ENCODE results near the gene TBC1D2. TPM values are rescaled to one million over a fixed set of nuclear protein-coding genes. Genes with fewer than 3 reads are reported as not detected.

The TBC1D2 gene
- total and polyA plus RNA-seq, 2 donors (not counting 3 experiments of a cell fraction or from before 2014, with no cell fraction given) = 3.4 to 4.5 TPM

DNA sequence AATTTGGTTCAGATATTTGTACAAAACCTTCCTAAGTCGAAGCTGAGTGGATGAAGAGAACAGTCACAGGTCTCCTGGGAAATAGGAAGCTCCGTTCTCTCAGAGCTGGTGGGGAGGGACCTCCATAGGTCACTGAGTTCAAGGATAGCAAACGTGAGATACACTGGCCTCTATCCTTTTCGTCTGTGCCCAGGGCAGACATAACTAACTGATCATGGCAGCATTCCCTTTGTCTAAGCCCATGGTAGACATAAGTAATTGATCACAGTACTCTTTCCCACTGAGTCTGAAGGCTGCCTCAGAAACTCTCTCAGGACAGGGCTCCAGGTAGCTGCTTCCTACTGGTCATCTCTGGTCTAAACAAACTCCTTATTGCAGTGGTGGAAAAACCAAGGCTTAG lies 50.8 kb downstream of the TBC1D2 start:
- CTCF ChIA-PET = interaction anchor here (1.4 to 5.9 kb wide), 8 partner anchors 11 to 571 kb away, joined by 3 to 90 read pairs (median 10); partner anchors contain the start of genes TBC1D2 and TRIM14
- H3K36me3 ChIP-seq (ENCODE audit: control insufficient read depth in 2 of 2, extremely low read depth in 1 of 2, insufficient read depth in 2 of 2, low read length in 2 of 2) = no peaks in the 10 kb centered on the region
- H3K4me1 ChIP-seq (ENCODE audit: control insufficient read depth, extremely low read depth, insufficient read depth, low read length) = no peaks in the 10 kb centered on the region
- no peak overlapping the region for H3K4me3 ChIP-seq (replicated peaks in 1 of 3; ENCODE audit: insufficient read depth in 1 of 3, low read depth in 1 of 3, low read length in 3 of 3)
- H3K27me3 ChIP-seq (ENCODE audit: control insufficient read depth in 2 of 2, insufficient read depth in 2 of 2, low read length in 2 of 2) = no peaks in the 10 kb centered on the region
- no peak for FAIRE-seq
- no TSS peak for BruUV-seq (replicated peaks)
- TF ChIP-seq EZH2 (IDR thresholded peaks at IDR 0.05; ENCODE audit: borderline replicate concordance, low read depth, low read length, severe bottlenecking) (no peak), FOS (IDR thresholded peaks at IDR 0.05; ENCODE audit: borderline replicate concordance, insufficient read depth, low read length) (no peak), GATA2 (IDR thresholded peaks at IDR 0.05; ENCODE audit: insufficient read depth, insufficient read length, low read depth, low read length) (no peak), POLR2AphosphoS5 (IDR thresholded peaks at IDR 0.05; ENCODE audit: insufficient read depth, low read depth, low read length) (no peak), POLR2A (IDR thresholded peaks at IDR 0.05; ENCODE audit: low read depth, low read length) (no peak), JUN (IDR thresholded peaks at IDR 0.05; ENCODE audit: borderline replicate concordance, insufficient read depth, insufficient read length, low read depth) (no peak), MYC (IDR thresholded peaks at IDR 0.05; ENCODE audit: low read depth, low read length) (no peak)
- TF ChIP-seq, protein P1, sequence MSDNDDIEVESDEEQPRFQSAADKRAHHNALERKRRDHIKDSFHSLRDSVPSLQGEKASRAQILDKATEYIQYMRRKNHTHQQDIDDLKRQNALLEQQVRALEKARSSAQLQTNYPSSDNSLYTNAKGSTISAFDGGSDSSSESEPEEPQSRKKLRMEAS (IDR thresholded peaks at IDR 0.05; ENCODE audit: insufficient read depth, insufficient read length) = no peak
- TF ChIP-seq, protein P2, sequence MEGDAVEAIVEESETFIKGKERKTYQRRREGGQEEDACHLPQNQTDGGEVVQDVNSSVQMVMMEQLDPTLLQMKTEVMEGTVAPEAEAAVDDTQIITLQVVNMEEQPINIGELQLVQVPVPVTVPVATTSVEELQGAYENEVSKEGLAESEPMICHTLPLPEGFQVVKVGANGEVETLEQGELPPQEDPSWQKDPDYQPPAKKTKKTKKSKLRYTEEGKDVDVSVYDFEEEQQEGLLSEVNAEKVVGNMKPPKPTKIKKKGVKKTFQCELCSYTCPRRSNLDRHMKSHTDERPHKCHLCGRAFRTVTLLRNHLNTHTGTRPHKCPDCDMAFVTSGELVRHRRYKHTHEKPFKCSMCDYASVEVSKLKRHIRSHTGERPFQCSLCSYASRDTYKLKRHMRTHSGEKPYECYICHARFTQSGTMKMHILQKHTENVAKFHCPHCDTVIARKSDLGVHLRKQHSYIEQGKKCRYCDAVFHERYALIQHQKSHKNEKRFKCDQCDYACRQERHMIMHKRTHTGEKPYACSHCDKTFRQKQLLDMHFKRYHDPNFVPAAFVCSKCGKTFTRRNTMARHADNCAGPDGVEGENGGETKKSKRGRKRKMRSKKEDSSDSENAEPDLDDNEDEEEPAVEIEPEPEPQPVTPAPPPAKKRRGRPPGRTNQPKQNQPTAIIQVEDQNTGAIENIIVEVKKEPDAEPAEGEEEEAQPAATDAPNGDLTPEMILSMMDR (IDR thresholded peaks at IDR 0.05; ENCODE audit: extremely low read depth in 1 of 2, insufficient read depth in 1 of 2, low read depth in 1 of 2, low read length in 2 of 2) = no peak
- POLR2A ChIA-PET = no interaction called here
- no peaks in the 10 kb centered on the region for H3K9me3 ChIP-seq (replicated peaks; ENCODE audit: control insufficient read depth, insufficient read depth, low read length)
- no peak overlapping the region for H3K27ac ChIP-seq (ENCODE audit: insufficient read depth, low read depth, low read length)
- DNase-seq (ENCODE audit: low read depth, low spot score) = no peak
- H2AFZ ChIP-seq (ENCODE audit: low read depth, low read length) = no peak overlapping the region
- intact Hi-C loops (cut with micrococcal nuclease) = loop anchor here (1.0 to 2.0 kb wide), 5 partner anchors 59 to 587 kb away; no protein-coding TSS in a partner anchor
- dilution Hi-C loops (cut with MboI; ENCODE audit: extremely low pct_ligation_motif_present, low sequenced_read_pairs) = no loop called here
- no peaks in the 10 kb centered on the region for H3K79me2 ChIP-seq (ENCODE audit: control insufficient read depth, insufficient read depth, low read length)
- no peaks in the 10 kb centered on the region for H4K20me1 ChIP-seq (replicated peaks; ENCODE audit: control insufficient read depth, extremely low read depth, insufficient read depth, low read length)
- H3K9ac ChIP-seq (replicated peaks; ENCODE audit: extremely low read depth, insufficient read depth, low read length) = no peak overlapping the region
- no peaks in the 10 kb centered on the region for H3K9me1 ChIP-seq (replicated peaks; ENCODE audit: control insufficient read depth, extremely low read depth, insufficient read depth, low read length)
- no peak overlapping the region for H3K4me2 ChIP-seq (ENCODE audit: insufficient read depth, low read length)

Measured in endothelial cell of umbilical vein (primary cell).